Stimulated activated CD4-positive, alpha-beta T cell treated with anti-CD3 and anti-CD28 coated beads, Interleukin-2, amount 100 ng/mL, for 4 hours (primary cell): ENCODE results near the gene SYNE3.

ENCODE experiments used
- DNase-seq: peaks from one replicate; pipeline ENCODE4 v3.0.0-alpha.2; 2020; ENCODE audit warnings: low read depth

Gene SYNE3

DNA sequence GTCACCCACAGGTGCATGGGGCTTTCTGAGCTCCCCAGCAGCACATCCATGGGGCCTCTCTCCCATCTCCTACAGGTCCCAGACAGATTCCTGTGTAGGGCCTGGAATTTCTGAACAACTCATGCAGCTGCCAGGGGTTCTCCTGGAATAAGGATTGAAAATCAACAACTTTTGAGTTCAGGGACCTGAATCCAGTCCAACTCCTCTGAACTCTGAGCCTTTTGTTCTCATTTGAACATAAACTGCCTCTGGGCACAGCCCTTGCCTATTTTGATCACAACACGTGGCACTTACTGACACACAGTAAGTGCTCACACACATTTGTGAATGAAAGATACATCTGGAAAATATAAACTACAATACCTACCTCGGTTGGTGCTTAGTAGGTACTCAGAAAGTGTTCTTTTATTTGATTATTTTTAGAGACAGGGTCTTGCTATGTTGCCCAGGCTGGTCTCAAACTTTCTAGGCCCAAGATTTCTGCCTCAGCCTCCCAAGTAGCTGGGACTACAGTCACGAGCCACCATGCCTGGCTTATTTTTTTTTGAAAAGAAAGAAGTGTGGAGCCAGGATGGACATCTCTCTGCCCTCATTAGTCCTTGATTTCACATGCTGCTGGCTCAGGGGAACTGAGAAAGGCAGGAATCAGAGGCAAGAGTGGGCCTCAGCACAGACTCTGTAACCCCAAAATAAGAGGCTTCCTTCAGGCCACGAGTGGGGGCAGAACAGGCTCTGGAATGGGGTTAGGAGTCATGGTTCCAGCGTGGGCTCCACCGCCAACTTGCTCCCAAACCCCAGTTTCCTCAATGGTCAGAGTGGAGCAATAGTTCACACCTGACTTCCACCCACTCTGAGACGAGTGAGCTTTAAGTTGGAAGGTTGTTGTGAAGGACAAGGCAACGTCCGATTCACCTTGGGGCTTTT lies 27.0 kb downstream of the SYNE3 start:
- DNase-seq = no peak

DNA sequence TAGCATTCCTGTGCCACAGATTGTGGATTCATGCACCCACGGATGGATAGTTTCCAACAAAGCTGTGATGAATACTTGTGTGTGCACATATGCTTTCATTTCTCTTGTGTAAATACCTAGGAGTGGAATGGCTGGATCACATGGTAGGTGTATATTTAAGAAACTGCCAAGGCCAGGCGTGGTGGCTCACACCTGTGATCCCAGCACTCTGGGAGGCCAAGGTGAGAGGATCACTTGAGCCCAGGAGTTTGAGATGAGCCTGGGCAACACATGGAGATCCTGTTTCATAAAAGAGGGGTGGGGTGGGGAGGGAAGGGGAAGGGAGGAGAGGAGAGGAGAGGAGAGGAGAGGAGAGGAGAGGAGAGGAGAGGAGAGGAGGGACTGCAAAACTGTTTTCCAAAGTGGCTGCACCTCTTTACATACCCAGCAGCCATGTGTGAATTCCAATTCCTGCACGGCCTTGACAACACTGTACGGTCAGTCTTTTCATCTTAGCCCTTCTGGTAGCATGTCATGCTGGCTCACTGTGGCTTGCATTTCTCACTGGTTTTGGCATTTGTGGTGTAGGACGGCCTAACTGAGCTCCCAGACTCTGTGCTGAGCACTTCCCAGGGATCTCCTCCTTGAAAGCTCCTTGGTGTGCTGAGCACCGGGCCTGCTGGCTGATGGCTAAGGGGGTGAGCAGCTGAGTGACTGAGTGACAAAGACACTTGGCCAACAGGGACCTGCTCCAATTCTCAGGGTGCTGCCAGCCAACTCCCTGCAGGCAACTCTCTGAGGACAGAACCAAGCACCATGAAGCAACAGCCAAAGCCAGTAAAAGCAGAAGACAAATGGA lies 27.9 kb downstream of the SYNE3 start:
- no peak for DNase-seq

DNA sequence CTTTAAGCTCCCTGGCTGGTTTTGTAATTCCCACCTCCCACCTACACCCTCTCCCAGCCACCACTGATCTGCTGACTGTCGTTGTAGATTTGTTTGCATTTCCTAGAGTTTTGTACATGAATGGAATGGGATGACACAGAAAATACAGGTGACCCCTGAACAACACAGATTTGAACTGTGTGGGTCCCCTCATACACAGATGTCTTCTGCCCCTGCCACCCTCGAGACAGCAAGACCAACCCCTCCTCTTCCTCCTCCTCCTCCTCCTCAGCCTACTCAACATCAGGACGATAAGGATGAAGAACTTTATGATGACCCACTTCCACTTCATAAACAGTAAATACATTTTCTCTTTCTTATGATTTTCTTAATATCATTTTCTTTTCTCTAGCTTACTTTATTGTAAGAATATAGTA lies 28.8 kb downstream of the SYNE3 start:
- no peak for DNase-seq

DNA sequence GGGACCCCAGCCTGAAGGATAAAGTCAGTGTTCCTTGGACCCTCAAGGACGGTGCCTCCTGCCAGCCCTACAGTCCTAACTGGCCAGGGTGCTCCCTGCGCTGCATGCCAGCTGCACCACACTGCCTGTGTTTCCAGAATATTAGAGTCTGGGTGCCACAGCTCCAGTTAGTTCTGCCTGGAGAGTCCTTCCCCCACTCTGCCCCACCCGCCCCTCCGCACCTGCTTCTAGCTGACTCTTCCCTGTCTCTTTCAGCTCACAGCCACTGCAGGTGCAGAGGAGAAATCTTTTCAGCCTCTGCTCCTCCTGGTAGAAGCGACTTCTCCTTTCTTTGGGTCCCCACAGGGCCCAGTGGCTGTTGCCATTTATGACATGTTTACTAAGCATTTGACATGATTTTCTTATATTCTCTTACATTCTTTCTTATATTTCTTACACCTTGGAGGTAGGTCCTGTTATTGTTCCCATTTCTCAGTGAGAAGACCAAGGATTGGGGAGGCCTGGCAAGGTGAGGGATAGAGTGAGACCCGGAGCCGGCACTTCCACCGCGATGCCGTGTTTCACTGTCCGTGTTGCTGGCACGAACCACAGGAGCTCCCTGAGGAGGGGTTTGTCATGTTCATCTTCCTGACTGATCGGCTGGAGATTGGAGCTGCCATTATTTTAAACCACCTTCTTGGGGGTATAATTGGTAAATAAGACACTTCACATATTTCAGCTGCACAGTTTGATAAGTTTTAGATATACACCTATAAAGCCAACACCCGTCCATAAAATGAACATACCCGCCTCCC lies 29.4 kb downstream of the SYNE3 start:
- DNase-seq = no peak

DNA sequence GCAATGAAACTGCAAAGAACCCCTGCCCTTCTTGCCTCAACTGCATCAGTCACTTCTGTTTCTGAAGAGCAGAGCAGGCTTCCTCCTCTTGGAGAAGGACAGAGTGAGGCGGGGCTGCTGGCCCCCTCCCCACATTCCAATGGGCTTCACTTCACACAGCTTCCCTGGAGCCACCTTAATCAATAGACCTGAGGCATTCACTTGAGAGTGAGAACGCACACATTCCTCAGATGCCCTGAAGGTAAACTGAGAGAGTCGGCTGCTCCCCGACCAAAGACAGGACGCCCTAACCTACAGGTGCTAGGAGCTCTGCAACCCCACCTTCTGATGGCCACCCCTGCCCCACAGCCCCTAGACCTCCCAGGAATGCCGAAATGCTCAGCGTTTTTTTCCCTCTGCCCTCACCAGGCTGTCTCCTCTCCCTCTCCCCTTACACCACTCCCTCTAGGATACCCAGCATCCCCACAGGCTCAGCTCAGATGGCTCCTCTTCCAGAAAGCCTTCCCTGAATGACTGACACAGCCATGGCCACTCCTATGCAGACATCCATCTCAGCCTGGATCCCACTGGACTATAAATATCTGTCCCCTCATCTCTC lies 31.1 kb downstream of the SYNE3 start:
- no peak for DNase-seq

DNA sequence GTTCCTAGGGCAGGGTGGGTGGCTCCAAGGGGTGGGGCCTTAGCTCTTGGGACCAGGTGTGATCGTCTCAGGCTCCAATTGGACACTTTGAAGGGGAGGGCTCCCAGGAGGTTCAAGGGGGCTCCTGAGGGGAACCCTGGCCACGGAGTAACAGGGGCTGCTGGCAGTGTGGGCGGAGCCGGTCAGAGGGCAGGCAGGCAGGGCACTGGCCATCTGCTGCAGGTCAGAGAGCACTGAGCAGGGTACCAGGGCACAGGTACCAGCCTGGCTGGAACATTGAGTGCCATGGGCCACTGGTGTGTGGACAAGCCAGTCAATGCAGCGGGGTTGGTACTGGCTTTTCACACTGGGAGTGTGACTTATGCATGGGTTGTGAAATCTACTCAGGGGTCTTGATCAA lies 32.2 kb downstream of the SYNE3 start:
- no peak for DNase-seq

DNA sequence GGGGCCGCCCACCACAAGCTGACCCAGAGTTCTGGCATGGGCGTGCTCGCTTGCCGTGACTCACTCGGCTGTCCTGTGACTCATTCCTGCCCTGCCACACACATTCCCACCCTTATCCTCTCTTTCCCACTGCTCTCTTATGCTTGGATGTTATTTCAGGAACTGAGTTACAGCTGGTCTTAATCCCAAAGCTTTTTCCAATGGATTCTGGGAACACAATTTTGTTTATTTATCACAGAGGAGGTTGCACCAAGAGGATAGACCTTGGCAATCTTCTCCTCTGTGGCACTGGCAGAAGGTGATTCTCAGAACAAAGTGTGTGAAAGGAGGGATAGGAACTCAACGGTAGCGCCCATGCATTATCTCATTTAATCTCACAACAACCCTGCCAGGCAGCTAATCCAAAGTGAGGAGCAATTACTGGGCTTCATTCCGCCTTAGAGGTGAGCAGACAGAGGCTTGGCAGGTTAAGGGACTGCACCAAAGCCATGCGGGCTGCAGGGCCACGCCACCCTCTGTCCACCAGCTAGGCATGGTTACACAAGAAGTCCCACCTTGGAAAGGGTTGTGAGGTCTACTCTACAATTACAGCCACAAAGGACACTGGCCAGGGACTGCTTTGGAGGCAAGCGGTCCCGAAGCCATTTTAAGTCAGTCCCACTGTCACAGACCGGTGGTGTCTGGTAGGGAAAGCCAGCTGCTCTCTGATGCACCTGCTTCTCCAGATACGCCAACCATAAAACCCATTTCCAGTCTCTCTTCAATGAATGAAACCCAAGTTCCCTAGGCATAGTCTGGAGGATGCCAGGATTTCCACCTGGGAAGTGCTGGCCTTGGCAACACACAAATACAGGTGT lies 32.9 kb downstream of the SYNE3 start:
- DNase-seq = no peak

DNA sequence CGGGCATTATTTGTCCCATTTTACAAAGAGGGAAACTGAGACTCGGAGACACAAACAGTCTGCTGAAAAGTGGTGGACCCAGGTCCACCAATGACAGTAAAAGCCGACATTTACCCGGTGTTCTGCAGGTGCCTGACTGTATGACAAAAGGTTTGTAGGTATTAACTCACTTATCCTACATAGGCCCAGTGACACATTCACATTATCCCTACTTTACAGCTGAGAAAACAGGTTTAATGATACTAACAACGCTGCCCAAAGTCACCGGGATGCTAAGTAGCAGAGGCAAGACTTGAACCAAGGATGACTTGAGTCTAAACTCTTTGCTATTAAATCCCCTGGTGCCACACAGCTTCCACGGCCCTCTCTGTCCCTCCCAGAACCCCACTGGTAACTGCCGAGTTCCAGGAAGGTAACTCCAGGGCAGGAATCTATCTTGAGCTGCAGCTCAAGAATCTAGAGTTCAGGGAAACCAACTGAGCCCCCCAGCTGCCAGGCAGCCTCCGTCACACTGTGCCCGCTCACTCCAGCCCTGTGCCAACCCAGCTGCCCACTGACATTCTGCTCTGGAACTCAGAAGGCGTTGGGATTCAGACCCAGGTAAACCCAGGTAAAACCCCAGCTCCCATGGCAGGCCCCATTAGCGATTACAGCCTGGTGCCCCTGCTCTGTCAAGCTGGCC lies 33.7 kb downstream of the SYNE3 start:
- DNase-seq = no peak

DNA sequence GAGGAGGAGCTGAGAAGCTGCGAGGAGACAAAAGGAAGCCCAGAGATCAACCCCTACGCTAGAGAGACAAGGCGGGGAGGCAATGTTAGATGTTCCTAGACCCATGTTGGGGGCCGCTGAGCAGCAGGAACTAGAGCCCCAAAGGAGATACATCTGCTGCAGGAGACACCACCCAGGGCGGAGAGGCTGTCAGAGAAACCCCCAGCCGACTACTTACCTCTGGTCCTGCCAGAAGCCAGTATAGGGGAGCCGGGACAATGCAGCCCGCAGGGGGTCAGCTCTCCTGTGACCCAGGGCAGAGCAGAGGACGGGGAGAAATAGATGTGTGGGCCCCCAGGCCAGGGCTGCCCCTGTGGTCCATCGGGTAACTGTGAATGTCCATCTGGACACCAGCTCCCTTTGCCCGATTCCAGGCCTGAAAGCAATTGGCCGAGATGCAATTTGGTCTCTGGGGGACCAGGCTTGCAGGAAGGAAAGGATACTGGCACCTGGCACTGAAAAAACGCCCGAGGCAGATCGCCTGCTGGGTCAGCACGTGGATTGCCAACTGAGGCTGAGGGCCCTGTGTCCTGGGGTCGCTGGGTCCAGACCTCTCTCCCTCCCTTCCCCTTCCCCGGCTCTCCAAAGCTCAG lies 34.9 kb downstream of the SYNE3 start:
- no peak for DNase-seq

DNA sequence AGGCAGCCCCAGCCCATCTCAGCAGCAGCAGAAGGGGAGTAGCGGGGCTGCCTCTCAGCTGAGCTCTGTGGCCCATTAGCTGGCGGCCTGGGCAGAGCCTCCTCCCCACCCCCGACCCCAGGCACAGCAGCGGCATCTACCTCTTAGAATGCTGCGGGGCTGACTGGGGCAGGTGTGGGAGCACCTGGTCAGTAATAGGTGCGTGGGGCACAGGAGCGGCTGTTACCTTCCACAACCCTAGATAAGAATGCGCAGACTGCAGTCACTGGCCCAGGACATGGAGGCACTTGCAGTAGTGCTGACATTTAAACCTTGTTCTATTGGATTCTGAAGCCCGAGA lies 35.6 kb downstream of the SYNE3 start:
- DNase-seq = no peak

DNA sequence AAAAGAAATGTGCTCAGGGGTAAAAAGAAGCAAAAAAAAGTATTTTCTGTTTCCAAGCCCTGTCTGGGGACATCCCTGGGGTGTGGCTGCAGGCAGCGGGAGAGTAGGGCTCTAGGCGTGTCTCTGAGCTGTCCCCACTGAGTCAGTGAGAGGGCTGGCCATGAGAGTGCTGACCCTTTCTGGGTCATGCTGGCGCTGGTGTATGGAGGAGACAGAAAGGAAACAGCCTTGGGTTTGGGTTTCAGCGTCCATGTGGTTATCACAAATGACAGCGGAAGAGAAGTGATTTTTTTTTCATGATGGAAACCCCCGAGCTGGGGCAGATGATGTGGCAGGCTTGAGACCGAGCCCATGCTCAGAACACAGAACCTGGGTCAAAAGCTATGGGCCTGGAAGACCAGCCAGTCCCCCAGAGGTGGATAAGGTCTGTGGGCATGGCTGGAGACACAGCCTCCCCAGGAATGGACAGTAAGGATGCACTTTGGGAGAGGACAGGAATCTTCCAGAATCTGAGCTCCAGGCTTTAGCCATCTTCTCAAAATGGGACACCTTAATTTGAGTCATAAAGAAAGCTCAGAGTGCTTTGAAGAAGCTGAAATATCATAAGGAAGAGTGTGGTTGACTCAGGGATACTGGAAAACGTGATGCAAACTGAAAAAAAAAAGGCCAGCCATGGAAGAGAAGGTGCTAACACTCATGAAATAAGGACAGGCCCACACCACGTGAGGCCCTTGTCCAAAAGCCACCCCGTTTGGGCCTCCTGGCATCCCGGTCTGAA lies 36.2 kb downstream of the SYNE3 start:
- no peak for DNase-seq

DNA sequence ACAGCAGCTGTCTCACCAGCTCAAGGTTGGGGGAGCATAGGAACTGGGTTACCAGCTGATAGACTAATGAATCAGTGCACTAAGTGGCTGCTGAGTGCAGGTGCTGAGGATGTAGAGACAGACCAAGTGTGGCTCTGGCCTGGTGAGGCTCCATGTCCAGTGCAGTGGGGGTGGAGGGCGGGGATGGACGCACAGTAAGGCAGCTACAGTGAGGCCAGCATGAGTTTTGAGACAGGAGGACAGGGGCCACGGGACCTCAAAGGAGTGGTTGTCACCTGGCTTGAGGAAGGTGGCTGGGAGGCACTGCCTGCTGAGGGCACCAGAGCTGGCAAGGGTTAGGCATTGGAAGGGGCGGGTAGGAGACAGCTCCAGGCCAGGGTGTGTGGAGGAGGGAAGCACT lies 37.0 kb downstream of the SYNE3 start:
- no peak for DNase-seq

DNA sequence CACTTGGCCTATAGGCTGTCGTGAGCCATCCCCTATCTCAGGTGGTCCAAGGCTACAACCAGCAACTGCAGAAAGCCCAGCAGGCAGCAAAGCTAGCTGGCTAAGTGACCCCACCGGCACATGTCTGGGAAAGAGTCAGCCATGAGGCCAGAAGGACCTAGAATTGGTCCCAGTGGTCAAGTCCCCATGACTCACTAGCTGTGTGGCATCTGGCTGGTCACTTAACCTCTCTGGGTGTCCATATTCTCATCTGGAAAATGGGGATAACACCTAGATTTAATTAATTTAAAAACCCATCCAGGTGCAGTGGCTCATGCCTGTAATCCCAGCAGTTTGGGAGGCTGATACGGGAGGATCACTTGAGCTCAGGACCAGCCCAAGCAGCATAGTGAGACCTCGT lies 37.6 kb downstream of the SYNE3 start:
- no peak for DNase-seq

DNA sequence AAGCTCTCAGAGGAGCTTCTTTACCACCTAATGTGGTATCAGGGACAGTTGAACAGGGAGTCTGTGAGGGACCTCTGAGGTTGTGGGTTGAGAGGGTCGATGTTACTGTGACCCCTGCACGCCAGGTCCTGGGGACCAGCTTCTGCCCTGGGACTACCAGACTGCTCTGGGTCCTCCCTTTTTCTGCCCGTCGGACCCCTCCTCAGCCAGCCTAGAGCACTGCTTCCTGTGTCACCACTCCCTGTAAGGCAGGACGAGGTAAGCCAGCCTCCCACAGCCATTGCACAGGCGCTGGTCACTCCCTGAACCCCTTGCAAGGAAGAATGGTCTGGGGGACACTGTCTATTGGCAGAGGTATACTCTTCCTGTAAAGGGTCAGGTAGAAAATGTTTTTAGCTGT lies 38.1 kb downstream of the SYNE3 start:
- DNase-seq = no peak

DNA sequence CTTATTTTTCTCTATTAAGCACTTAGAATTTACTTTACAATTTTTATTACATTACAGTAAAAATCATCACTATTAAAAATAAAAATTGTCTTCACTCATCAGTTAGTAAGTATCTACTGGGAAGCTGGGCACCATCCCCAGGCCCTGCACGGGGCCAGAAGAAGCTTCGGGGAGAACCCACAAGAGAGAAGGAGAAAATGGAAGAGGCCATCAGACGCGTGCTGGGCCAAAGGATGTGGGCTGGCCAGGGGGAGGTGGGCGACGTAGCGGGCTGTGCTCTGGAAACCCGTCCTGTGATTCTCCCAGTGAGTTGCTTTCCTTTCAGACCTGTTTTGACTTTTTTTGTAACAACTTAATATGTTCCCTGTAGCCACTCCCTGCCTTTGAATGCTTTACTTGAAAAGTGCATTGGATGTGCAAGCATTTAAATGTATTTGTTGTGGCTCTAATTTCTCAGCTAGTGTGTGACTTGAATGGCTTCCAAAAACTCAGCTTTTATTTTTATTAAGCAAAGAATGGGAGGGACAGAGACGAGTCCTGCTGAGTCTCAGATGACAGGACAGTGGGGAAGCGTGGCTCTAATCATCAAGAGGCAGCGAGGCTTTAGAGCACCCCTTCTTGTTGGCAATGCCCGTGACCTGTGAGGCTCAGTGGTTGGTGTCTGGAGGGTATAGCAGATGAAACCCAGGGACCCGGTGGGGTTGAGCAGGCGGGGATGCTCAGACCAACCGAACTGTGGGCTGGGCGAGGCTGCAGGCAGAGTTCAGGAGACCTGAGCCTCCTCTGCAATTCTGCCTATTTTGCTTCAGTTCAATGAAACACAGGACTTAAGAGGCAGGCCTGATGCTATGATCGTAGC lies 38.8 kb downstream of the SYNE3 start:
- no peak for DNase-seq

DNA sequence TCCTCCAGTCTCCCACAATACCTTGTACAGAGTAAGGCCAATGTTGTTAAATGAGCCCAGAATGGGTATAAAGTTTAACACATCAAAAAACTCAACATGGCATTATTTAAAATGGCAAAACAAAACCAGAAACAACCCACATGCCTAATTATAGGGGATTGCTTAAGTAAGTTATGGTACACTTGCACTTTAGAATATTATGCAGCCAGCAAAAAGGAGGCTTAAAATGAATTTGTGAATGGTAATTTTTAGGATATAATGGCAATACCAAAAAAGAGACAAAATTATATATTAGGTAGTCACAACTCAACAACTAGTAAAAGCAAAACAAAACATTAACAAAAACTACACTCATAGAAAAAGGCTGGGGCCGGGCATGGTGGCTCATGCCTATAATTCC lies 39.7 kb downstream of the SYNE3 start:
- DNase-seq = no peak

DNA sequence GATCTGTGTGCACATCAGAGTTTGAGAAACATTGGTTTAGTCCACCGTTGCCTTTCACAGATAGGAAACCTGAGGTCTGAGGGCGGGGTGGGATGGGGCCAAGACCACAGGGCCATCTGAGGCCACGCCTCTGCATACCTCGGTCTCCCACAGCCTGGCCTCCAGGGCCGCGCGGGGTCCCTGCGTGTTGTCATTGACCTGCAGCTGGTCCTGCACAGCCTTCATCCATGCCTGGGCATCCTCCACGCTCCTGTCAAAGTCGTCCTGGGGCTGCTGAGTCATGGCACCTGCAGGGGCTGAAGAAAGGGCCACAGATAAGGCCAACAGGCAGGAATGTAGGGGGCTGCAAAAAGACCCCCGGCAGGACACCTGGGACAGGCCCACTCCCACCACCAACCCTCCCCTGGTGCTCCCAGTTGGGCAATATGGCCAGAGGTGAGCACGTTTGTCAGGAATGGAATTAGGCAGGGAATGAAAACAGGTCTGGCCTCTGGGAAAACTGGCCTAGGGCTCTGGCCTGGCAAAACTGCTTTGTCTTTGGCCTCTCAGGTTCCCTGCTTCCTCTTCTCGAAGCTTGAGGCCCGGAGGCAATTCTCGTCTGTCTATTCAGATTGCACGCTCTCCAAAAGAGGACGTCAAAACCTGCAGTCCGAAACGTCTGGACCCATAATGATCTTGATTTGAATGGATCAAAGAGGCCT lies 40.8 kb downstream of the SYNE3 start:
- DNase-seq = no peak

DNA sequence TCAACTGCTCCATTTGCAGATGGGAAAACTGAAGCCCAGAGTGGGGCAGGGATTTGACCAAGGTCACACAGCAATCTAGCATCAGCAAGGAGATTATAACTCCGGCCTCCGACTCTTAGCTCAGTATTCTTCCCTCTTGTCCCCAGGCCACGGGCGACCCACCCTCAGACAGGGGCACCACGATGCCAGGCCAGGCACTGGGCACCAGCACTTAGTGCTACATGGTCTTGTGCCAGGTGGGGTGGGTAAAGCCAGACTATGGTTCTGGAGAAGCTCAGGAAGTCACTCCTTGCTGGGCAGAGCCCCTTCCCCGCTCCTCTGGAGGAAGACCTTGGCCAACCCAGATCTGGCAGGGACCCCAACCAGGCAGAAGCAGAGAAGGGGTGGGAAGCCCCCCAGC lies 41.5 kb downstream of the SYNE3 start:
- no peak for DNase-seq
